AG10803 (cell line): ENCODE data around the gene HNRNPH3.

ENCODE experiments used
- DNase-seq: peaks from one replicate; pipeline ENCODE4 v3.0.0; 2010; ENCODE audit warnings: low read depth
- H3K4me3 ChIP-seq: 2 replicates; pipeline ENCODE4 v1.5.1; 2011; ENCODE audit warnings: mild to moderate bottlenecking, low read length, control low read depth
- CTCF ChIP-seq: conservative IDR thresholded peaks from 2 replicates; pipeline ENCODE4 v1.5.1; 2011; ENCODE audit warnings: mild to moderate bottlenecking, low read length, control low read depth, inconsistent platforms

The HNRNPH3 gene

GRCh38 chr10:68331455-68332258 lies at the start of gene HNRNPH3:
HNRNPH3 (plus strand) TSS chr10:68332064; CDS start chr10:68337222, 5,158 bp downstream.
- H3K4me3 ChIP-seq, result peak within 1 kb of the TSS; percentile 93
- TF ChIP-seq CTCF, result no peak
- peak; percentile 96 for DNase-seq

DNA sequence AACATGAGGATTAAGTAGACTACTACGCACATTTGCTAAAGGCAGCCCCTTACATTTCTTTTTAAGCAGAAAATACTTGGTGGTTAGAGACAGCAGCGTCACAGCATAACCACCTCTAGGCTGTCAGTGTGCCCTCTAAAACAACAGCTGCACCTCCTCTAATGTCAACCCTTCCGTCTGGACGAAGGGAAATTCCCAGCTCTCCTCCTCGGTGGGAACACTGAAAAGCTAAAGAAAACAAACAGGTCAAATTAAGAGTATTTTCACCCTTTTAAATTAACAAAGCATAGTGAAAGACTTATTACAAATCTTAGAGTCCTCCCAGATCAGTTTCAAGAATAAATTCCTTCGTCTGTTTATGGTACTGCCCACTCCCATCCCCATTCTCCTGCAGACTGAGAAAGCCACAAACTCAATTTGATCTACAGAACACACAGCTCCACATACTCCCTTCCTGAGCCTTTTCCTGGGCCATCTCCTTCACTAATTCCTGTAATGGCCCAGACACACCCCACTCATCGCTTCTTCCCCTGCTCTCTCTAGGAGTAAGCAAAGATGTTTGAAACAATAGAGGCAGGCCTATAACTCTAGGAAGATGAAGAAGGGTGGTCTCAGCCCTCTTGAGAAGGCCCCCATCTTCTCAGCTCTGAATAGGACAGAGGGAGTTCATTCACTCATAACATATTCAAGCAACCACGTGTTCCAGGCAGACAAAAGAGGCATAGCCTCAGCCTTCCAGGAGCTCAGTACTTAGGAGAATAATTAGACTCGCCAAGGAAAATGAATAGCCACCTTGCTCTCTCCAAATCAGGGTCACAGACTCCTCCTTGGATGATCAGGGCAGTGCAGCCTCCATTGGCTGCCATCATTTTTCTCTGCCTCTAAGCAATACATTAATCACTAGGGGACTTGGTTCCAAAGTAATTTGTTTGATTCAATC lies 47.5 kb upstream of the HNRNPH3 start:
- DNase-seq, result no peak
- H3K4me3 ChIP-seq, result no peak overlapping the region
- TF ChIP-seq CTCF, result no peak

GRCh38 chr10:68288717-68289116 lies 43.1 kb upstream of the HNRNPH3 start:
- no peak overlapping the region for H3K4me3 ChIP-seq
- DNase-seq, result no peak
- TF ChIP-seq CTCF, result no peak

DNA sequence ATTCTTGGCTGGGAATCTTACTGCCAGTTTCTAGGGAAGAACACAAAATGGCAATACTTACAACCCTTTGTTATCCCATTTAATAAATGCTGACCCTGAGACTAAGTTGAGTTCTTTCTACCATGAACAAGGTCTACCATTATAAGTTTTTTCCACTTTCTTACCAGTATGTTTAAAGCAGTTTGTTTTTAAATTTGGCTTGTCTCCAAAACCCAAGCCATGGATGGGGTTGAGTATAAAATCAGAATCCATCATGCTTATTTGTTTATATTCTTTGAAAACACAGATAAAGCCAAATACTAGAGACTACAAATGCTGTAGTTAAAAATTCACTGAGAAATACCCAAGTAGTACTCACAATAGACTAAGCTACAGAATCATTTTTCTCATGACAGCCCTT lies 41.1 kb upstream of the HNRNPH3 start:
- H3K4me3 ChIP-seq, result no peak overlapping the region
- no peak for DNase-seq
- no peak for TF ChIP-seq CTCF

DNA sequence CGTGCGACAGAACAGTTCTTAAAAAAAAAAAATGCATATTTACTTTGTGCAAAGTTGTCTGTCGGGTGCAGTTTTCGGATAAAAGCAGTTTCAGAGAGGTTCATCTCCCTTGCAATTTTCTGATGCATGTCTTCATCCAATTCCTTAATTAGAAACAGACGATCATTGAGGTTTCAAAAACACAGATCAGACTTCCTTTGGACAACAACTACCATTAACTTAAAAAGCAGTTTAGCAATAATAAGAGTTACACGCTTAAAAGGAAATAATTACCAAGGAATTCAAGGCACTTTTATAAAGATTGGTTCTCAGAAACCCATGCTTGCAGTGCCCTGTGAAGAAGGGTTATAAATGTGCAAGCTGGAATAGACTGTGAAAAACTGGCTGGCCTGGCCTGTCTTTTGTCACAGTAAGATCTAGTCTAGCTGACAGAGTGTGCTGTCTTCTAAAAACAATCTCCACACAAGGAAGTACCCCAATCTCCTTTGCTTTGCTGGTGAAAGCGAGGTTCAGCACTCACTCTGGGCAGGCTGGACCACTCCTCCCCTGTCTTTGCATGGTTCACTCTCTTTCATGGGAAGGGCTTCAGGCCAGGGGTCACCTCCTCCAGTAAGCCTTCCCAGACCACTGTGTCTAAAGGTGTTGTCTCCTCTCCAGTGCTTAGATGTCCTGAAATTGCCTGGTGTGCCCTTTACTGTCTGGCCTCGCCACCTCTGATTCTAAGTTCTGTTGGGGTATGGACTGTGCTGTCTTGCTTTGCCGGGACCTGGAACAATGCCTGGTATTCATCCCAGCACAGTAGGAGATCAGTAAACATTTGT lies 34.8 kb upstream of the HNRNPH3 start:
- no peak overlapping the region for H3K4me3 ChIP-seq
- TF ChIP-seq CTCF, result no peak
- DNase-seq, result peak; percentile 74

- H3K4me3 ChIP-seq, result no peak overlapping the region
- no peak for TF ChIP-seq CTCF
- DNase-seq, result no peak
These were observed 30.6 kb upstream of the HNRNPH3 start for GRCh38 chr10:68301301-68301700.
